ENCODE measurements around the gene JCAD.
"Not testable (repeated sequence)": the region's sequence is repeated elsewhere in the genome, so short reads cannot be mapped to it uniquely, and the experiment has no call there.

Gene JCAD

DNA sequence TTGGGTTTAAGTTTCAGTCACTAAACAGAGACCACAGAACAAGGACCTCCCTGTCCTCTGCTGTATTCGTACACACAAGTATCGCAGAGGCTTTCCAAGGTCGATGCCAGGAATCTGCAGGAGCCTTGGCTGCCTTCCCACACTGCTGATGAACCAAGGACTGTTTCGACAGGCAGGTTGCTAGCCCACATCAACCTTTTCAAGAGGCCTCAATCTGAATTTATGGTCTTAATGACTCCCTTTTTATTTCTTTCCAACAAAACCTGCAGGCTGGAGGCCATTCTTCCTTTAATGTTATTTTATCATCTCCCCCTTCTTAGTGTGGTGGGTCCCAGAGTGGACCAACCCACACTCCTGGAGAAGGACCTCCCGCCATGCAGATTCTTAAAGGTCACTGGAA lies 45.6 kb downstream of the JCAD start:
- POLR2A ChIA-PET = no interaction called here
- TF ChIP-seq, protein P1, sequence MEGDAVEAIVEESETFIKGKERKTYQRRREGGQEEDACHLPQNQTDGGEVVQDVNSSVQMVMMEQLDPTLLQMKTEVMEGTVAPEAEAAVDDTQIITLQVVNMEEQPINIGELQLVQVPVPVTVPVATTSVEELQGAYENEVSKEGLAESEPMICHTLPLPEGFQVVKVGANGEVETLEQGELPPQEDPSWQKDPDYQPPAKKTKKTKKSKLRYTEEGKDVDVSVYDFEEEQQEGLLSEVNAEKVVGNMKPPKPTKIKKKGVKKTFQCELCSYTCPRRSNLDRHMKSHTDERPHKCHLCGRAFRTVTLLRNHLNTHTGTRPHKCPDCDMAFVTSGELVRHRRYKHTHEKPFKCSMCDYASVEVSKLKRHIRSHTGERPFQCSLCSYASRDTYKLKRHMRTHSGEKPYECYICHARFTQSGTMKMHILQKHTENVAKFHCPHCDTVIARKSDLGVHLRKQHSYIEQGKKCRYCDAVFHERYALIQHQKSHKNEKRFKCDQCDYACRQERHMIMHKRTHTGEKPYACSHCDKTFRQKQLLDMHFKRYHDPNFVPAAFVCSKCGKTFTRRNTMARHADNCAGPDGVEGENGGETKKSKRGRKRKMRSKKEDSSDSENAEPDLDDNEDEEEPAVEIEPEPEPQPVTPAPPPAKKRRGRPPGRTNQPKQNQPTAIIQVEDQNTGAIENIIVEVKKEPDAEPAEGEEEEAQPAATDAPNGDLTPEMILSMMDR (IDR thresholded peaks at IDR 0.05; ENCODE audit: control extremely low read depth, extremely low read depth, low read depth, missing control alignments) = no peak
- CTCF ChIA-PET = interaction anchor here (1.7 to 1.8 kb wide), 2 partner anchors 15 to 16 kb away, joined by 6 to 7 read pairs; no protein-coding TSS in a partner anchor
- DNase-seq (ENCODE audit: extremely low spot score) = no peak

DNA sequence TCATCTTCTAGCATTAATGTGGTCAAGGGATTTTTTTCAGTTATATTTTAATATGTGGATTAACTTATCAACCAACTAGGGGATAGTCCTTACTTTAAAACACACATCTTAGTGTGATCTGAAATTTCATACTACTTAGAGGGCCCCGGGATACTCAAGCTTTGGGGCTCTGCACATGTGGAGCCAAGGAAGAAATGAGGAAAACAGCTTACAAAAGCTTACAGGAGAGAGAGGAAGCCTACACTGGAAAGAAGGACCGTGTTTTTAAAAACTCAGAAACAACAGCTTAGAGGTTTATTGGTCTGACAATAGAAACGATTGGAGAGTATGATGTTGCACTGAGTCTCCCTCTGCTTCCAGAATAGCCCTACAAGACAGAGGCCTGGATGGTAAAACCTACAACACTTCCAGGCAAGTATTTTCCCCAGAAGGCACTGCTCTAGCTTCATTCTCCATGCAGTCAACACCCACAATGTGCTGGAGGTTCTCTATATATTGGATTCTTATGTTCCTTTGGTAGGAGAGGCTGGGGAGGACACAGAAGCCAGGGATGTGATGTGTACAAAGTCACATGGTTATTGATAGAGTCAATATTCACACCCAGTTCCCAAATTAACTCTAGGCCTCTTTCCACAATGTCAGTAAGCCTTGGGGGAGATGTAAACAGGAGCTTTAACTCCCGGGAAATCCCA lies 47.3 kb downstream of the JCAD start:
- ChIA-PET CTCF (interaction anchor here (0.8 to 2.4 kb wide), 5 partner anchors 10 to 347 kb away, joined by 3 to 9 read pairs (median 5); no protein-coding TSS in a partner anchor), POLR2A (no interaction called here)
- TF ChIP-seq, protein P1 (IDR thresholded peaks at IDR 0.05; ENCODE audit: control extremely low read depth, extremely low read depth, low read depth, missing control alignments) = no peak
- DNase-seq (ENCODE audit: extremely low spot score) = no peak

DNA sequence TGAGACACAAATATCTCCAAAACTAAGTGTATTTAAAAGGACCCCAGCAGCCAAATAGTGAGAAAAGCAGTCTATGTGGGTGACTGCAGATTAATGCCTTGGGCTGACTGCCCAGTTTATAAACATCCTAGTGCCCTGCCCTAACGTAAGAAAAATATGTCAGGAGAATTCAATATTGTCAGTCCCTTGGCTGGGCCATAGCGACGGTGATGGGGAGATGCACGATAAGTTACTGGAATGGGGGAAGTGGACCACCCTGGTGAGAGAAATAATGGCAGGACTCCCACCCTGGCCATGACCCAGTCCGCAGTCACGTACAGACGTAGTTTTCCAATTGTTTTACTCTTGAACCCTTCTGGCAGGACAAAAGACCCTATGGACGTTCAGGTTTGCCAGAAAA lies 48.0 kb downstream of the JCAD start:
- no peak for DNase-seq (ENCODE audit: extremely low spot score)
- ChIA-PET POLR2A (no interaction called here), CTCF (interaction anchor here (0.8 to 2.4 kb wide), 3 partner anchors 9 to 348 kb away, joined by 3 to 9 read pairs (median 5); no protein-coding TSS in a partner anchor)
- TF ChIP-seq, protein P1 (IDR thresholded peaks at IDR 0.05; ENCODE audit: control extremely low read depth, extremely low read depth, low read depth, missing control alignments) = no peak

DNA sequence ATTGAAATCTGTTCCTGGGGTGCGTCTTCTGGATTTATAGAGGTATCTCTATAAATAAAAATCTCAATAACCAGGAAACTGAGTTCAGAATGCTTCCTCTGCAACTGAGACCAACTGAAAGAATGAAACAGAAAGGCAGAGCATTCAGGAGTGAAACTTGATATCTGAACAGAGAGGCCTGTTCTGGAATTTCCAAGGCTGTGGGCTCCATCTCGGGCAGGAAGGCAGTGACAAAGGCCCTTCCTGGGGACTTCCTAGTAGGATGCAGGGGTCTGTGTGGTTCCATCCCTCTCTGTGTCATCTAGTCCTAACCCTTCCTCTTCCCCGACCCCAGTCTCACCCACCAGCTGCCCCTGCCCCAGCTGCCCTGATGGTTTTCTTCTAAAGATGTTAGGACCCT lies 52.0 kb downstream of the JCAD start:
- no peak for DNase-seq (ENCODE audit: extremely low spot score)
- CTCF ChIA-PET = no interaction called here
- POLR2A ChIA-PET = no interaction called here
- TF ChIP-seq, protein P1 (IDR thresholded peaks at IDR 0.05; ENCODE audit: control extremely low read depth, extremely low read depth, low read depth, missing control alignments) = no peak

DNA sequence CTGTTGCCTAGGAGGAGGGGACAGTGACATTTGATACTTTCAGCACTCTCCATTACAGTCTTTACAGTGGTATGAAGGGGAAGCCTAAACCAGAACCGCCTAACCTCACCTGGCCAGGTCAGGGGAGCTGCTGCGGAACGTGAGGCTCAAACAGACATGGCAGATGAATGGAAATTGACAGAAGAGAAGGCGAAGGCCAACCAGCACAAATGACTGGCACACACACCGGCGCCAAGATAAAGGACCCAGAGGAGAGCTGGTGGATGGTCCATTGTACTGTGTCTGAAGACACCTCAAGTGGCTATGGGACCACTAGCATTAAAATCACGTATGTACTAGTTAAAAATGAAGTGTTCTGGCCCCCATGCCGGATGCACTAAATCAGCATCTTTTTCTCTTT lies 53.0 kb downstream of the JCAD start:
- ChIA-PET POLR2A (no interaction called here), CTCF (interaction anchor here (0.9 kb wide), 1 partner anchor 8 kb away, joined by 4 read pairs; no protein-coding TSS in a partner anchor)
- DNase-seq (ENCODE audit: extremely low spot score) = no peak

DNA sequence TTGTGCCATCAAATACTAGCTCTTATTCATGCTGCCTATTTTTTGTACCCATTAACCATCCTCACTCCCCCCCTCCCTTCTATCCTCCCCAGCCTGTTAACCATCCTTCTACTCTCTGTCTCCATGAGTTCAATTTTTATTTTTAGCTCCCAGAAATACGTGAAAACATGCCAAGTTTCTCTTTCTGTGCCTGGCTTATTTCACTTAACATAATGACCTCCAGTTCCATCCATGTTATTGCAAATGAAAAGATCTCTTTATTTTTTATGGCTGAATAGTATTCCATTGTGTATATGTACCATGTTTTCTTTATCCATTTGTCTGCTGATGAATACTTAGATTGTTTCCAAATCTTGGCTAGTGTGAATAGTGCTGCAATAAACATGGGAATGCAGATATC lies 54.3 kb downstream of the JCAD start:
- POLR2A ChIA-PET; CTCF ChIA-PET; DNase-seq (ENCODE audit: extremely low spot score): not testable (repeated sequence)

More for the DNA sequence above, 53.0 kb downstream of the JCAD start:
- TF ChIP-seq, protein P1 (IDR thresholded peaks at IDR 0.05; ENCODE audit: control extremely low read depth, extremely low read depth, low read depth, missing control alignments) = no peak

DNA sequence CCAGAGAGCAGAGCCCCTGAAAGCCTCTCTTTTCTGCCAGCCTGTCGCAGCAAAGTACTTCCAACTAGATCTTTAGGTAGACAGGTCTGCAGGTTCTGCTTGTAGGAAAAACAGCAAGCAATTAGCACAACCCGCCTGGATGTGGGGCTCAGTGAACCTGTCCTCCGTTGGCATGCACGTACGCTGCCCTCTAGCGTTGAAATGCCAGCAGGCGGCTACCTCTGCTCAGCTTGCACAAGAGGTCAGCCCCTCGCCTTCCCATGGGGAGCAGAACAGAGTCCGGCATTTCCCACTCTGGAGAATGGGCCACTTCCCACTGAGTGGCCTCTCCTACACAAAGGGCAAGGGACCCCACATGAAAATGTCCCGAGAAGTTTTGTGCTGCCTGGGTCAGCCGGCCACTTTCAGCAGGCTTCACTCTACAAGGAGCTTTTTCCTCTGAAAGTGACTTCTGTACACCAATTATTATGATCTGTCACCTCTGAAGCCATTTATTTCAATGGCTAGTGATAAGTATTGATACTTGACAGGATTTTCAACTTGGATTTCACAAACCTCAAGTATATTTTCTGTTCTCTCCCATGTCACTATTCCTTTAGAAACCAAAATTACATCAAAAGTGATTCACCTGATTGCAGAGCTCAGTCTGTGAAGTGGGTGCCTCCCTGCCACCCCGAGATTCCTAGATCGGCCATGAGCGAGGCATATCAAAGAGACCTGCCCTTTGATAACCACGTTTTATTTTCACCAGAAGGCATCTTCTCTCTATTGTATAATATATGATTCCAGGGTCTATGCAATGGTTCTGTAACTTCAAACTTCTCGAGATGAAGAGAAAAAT lies 56.7 kb downstream of the JCAD start:
- POLR2A ChIA-PET = no interaction called here
- peak; percentile 48 for DNase-seq (ENCODE audit: extremely low spot score)
- TF ChIP-seq, protein P1 (IDR thresholded peaks at IDR 0.05; ENCODE audit: control extremely low read depth, extremely low read depth, low read depth, missing control alignments) = peak; percentile 84
- CTCF ChIA-PET = interaction anchor here (0.8 to 2.0 kb wide), 8 partner anchors 9 to 637 kb away, joined by 3 to 9 read pairs (median 4); no protein-coding TSS in a partner anchor

Data from GM10248 (cell line).